ENCODE data around the gene UNK. TPM values are rescaled to one million over a fixed set of nuclear protein-coding genes. Genes with fewer than 3 reads are reported as not detected.

The UNK gene
- total and polyA plus RNA-seq, 2 donors (not counting 3 experiments of a cell fraction or from before 2014, with no cell fraction given), result 18.0 to 23.2 TPM

GRCh38 chr17:75821552-75821951 lies 36.9 kb downstream of the UNK start:
- H4K20me1 ChIP-seq (replicated peaks; ENCODE audit: control insufficient read depth, extremely low read depth, insufficient read depth, low read length), result no peaks in the 10 kb centered on the region
- intact Hi-C loops (cut with micrococcal nuclease) (no loop called here), dilution Hi-C loops (cut with MboI; ENCODE audit: extremely low pct_ligation_motif_present, low sequenced_read_pairs) (no loop called here)
- H3K27ac ChIP-seq (ENCODE audit: insufficient read depth, low read depth, low read length), result no peak overlapping the region
- no peak overlapping the region for H3K4me3 ChIP-seq (replicated peaks in 1 of 3; ENCODE audit: insufficient read depth in 1 of 3, low read depth in 1 of 3, low read length in 3 of 3)
- FAIRE-seq, result no peak
- no peak overlapping the region for H2AFZ ChIP-seq (ENCODE audit: low read depth, low read length)
- no peaks in the 10 kb centered on the region for H3K4me1 ChIP-seq (ENCODE audit: control insufficient read depth, extremely low read depth, insufficient read depth, low read length)
- CTCF ChIA-PET, result interaction anchor here (1.1 to 1.8 kb wide), 2 partner anchors 9 to 38 kb away, joined by 3 to 6 read pairs; no protein-coding TSS in a partner anchor
- no peak for TF ChIP-seq EZH2 (IDR thresholded peaks at IDR 0.05; ENCODE audit: borderline replicate concordance, low read depth, low read length, severe bottlenecking)
- no peak for TF ChIP-seq POLR2AphosphoS5 (IDR thresholded peaks at IDR 0.05; ENCODE audit: insufficient read depth, low read depth, low read length)
- no peak for TF ChIP-seq FOS (IDR thresholded peaks at IDR 0.05; ENCODE audit: borderline replicate concordance, insufficient read depth, low read length)
- no peak for TF ChIP-seq MYC (IDR thresholded peaks at IDR 0.05; ENCODE audit: low read depth, low read length)
- no TSS peak for BruUV-seq (replicated peaks)
- no peaks in the 10 kb centered on the region for H3K27me3 ChIP-seq (ENCODE audit: control insufficient read depth in 2 of 2, insufficient read depth in 2 of 2, low read length in 2 of 2)
- no peak overlapping the region for H3K9ac ChIP-seq (replicated peaks; ENCODE audit: extremely low read depth, insufficient read depth, low read length)
- no peaks in the 10 kb centered on the region for H3K79me2 ChIP-seq (ENCODE audit: control insufficient read depth, insufficient read depth, low read length)
- POLR2A ChIA-PET, result no interaction called here
- no peaks in the 10 kb centered on the region for H3K9me1 ChIP-seq (replicated peaks; ENCODE audit: control insufficient read depth, extremely low read depth, insufficient read depth, low read length)
- H3K4me2 ChIP-seq (ENCODE audit: insufficient read depth, low read length), result no peak overlapping the region
- peaks cover 0 to 49% of the 10 kb centered on the region in 2 experiments for H3K36me3 ChIP-seq (ENCODE audit: control insufficient read depth in 2 of 2, extremely low read depth in 1 of 2, insufficient read depth in 2 of 2, low read length in 2 of 2)
- H3K9me3 ChIP-seq (replicated peaks; ENCODE audit: control insufficient read depth, insufficient read depth, low read length), result no peaks in the 10 kb centered on the region
- DNase-seq (ENCODE audit: low read depth, low spot score), result no peak

DNA sequence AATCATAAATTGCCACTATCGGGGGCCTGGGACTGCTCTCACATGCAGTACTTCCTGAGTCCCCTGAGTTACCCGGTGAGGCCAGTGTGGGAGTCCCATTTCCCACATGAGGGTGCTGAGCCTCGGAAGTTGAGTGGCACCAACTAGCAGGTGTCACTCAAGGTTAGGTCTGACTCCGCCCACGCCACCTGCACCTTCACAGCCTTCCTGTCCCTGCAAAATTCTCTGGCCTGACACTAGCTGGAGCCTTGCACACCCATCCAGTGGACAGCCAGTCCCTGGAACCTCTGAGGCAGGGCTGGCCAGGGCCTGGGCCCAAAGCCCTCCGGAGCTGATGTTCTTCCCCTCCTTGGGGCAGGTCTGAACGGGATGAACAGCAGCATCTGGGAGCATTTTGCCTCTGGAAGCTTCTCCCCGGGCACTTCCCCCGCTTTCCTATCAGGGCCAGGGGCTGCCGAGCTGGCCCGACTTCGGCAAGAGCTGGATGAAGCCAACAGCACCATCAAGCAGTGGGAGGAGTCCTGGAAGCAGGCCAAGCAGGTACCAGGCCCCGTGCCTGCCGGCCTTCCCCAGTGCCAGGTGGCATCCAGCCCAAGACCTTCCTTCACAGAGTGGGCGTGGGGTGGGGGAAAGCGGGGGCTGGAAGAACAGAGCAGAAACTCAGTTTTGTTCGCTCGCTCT lies 37.7 kb downstream of the UNK start:
- H4K20me1 ChIP-seq (replicated peaks; ENCODE audit: control insufficient read depth, extremely low read depth, insufficient read depth, low read length), result no peaks in the 10 kb centered on the region
- ChIA-PET CTCF (interaction anchor here (1.8 kb wide), 1 partner anchor 39 kb away, joined by 6 read pairs; no protein-coding TSS in a partner anchor), POLR2A (no interaction called here)
- no peak overlapping the region for H2AFZ ChIP-seq (ENCODE audit: low read depth, low read length)
- H3K9me3 ChIP-seq (replicated peaks; ENCODE audit: control insufficient read depth, insufficient read depth, low read length), result no peaks in the 10 kb centered on the region
- H3K27ac ChIP-seq (ENCODE audit: insufficient read depth, low read depth, low read length), result no peak overlapping the region
- no peak overlapping the region for H3K4me3 ChIP-seq (replicated peaks in 1 of 3; ENCODE audit: insufficient read depth in 1 of 3, low read depth in 1 of 3, low read length in 3 of 3)
- no TSS peak for BruUV-seq (replicated peaks)
- intact Hi-C loops (cut with micrococcal nuclease) (no loop called here), dilution Hi-C loops (cut with MboI; ENCODE audit: extremely low pct_ligation_motif_present, low sequenced_read_pairs) (no loop called here)
- no peaks in the 10 kb centered on the region for H3K4me1 ChIP-seq (ENCODE audit: control insufficient read depth, extremely low read depth, insufficient read depth, low read length)
- FAIRE-seq, result no peak
- H3K36me3 ChIP-seq (ENCODE audit: control insufficient read depth in 2 of 2, extremely low read depth in 1 of 2, insufficient read depth in 2 of 2, low read length in 2 of 2), result peaks cover 0 to 44% of the 10 kb centered on the region in 2 experiments
- no peaks in the 10 kb centered on the region for H3K27me3 ChIP-seq (ENCODE audit: control insufficient read depth in 2 of 2, insufficient read depth in 2 of 2, low read length in 2 of 2)
- no peak for DNase-seq (ENCODE audit: low read depth, low spot score)
- no peaks in the 10 kb centered on the region for H3K9me1 ChIP-seq (replicated peaks; ENCODE audit: control insufficient read depth, extremely low read depth, insufficient read depth, low read length)
- H3K9ac ChIP-seq (replicated peaks; ENCODE audit: extremely low read depth, insufficient read depth, low read length), result no peak overlapping the region
- no peaks in the 10 kb centered on the region for H3K79me2 ChIP-seq (ENCODE audit: control insufficient read depth, insufficient read depth, low read length)
- no peak overlapping the region for H3K4me2 ChIP-seq (ENCODE audit: insufficient read depth, low read length)
- TF ChIP-seq JUN (IDR thresholded peaks at IDR 0.05; ENCODE audit: borderline replicate concordance, insufficient read depth, insufficient read length, low read depth), result no peak
